Measurements from ENCODE around the gene IGF2BP3. TPM values are rescaled to one million over a fixed set of nuclear protein-coding genes. Genes with fewer than 3 reads are reported as not detected.

Gene IGF2BP3
- polyA plus RNA-seq, 1 donor (not counting 4 experiments of a cell fraction or from before 2014, with no cell fraction given) = 22.3 TPM

GRCh38 chr7:23267357-23267756 is 202.9 kb downstream of the IGF2BP3 start:
- no peak for DNase-seq (ENCODE audit: low read depth, low spot score)
- Histone ChIP-seq H3K4me1 (ENCODE audit: control insufficient read depth, extremely low read depth, insufficient read depth, low read length) (no peaks in the 10 kb centered on the region), H3K9ac (ENCODE audit: control insufficient read depth, extremely low read depth, insufficient read depth, low read length) (no peak overlapping the region), H3K4me2 (ENCODE audit: control insufficient read depth, extremely low read depth, insufficient read depth, low read depth, low read length) (no peak overlapping the region), H3K9me3 (ENCODE audit: control insufficient read depth, low read depth, low read length) (no peaks in the 10 kb centered on the region), H3K9me1 (ENCODE audit: control insufficient read depth, extremely low read depth, insufficient read depth, low read length) (no peaks in the 10 kb centered on the region), H3K79me2 (ENCODE audit: control insufficient read depth, insufficient read depth, low read length) (no peaks in the 10 kb centered on the region), H3K4me3 (ENCODE audit: control insufficient read depth in 2 of 3, extremely low read depth in 1 of 3, insufficient read depth in 2 of 3, low read depth in 1 of 3, low read length in 3 of 3) (no peak overlapping the region), H3K27me3 (ENCODE audit: control insufficient read depth, extremely low read depth, insufficient read depth, low read length) (no peaks in the 10 kb centered on the region), H4K20me1 (ENCODE audit: control insufficient read depth, extremely low read depth, insufficient read depth, low read length) (no peaks in the 10 kb centered on the region), H3K27ac (ENCODE audit: control insufficient read depth, insufficient read depth, low read length) (no peak overlapping the region), H3K36me3 (ENCODE audit: control insufficient read depth in 2 of 2, extremely low read depth in 1 of 2, insufficient read depth in 2 of 2, low read length in 2 of 2) (peaks cover 0 to 26% of the 10 kb centered on the region in 2 experiments), H2AFZ (ENCODE audit: control insufficient read depth, low read length) (no peak overlapping the region)
- FAIRE-seq = no peak
- TF ChIP-seq EZH2 (IDR thresholded peaks at IDR 0.05; ENCODE audit: low read length) (no peak), CTCF (optimal IDR thresholded peaks at IDR 0.05 in 1 of 3, IDR thresholded peaks at IDR 0.05 in 1 of 3, conservative IDR thresholded peaks at IDR 0.05 in 1 of 3; ENCODE audit: extremely low read depth in 1 of 3, insufficient read depth in 2 of 3, low read length in 3 of 3) (no peak)
- dilution Hi-C loops (cut with MboI; ENCODE audit: extremely low pct_ligation_motif_present, low sequenced_read_pairs) = no loop called here

GRCh38 chr7:23266918-23267317 is 203.4 kb downstream of the IGF2BP3 start:
- no peak overlapping the region for H3K27ac ChIP-seq (ENCODE audit: control insufficient read depth, insufficient read depth, low read length)
- H3K4me1 ChIP-seq (ENCODE audit: control insufficient read depth, extremely low read depth, insufficient read depth, low read length) = no peaks in the 10 kb centered on the region
- no peaks in the 10 kb centered on the region for H3K9me3 ChIP-seq (ENCODE audit: control insufficient read depth, low read depth, low read length)
- H3K27me3 ChIP-seq (ENCODE audit: control insufficient read depth, extremely low read depth, insufficient read depth, low read length) = no peaks in the 10 kb centered on the region
- peaks cover 0 to 26% of the 10 kb centered on the region in 2 experiments for H3K36me3 ChIP-seq (ENCODE audit: control insufficient read depth in 2 of 2, extremely low read depth in 1 of 2, insufficient read depth in 2 of 2, low read length in 2 of 2)
- TF ChIP-seq EZH2 (IDR thresholded peaks at IDR 0.05; ENCODE audit: low read length) (no peak), CTCF (optimal IDR thresholded peaks at IDR 0.05 in 1 of 3, IDR thresholded peaks at IDR 0.05 in 1 of 3, conservative IDR thresholded peaks at IDR 0.05 in 1 of 3; ENCODE audit: extremely low read depth in 1 of 3, insufficient read depth in 2 of 3, low read length in 3 of 3) (no peak)
- DNase-seq (ENCODE audit: low read depth, low spot score) (no peak), FAIRE-seq (no peak)
- H4K20me1 ChIP-seq (ENCODE audit: control insufficient read depth, extremely low read depth, insufficient read depth, low read length) = no peaks in the 10 kb centered on the region
- no peaks in the 10 kb centered on the region for H3K79me2 ChIP-seq (ENCODE audit: control insufficient read depth, insufficient read depth, low read length)
- no peaks in the 10 kb centered on the region for H3K9me1 ChIP-seq (ENCODE audit: control insufficient read depth, extremely low read depth, insufficient read depth, low read length)
- no peak overlapping the region for H3K4me2 ChIP-seq (ENCODE audit: control insufficient read depth, extremely low read depth, insufficient read depth, low read depth, low read length)
- H3K9ac ChIP-seq (ENCODE audit: control insufficient read depth, extremely low read depth, insufficient read depth, low read length) = no peak overlapping the region
- dilution Hi-C loops (cut with MboI; ENCODE audit: extremely low pct_ligation_motif_present, low sequenced_read_pairs) = no loop called here
- no peak overlapping the region for H3K4me3 ChIP-seq (ENCODE audit: control insufficient read depth in 2 of 3, extremely low read depth in 1 of 3, insufficient read depth in 2 of 3, low read depth in 1 of 3, low read length in 3 of 3)
- H2AFZ ChIP-seq (ENCODE audit: control insufficient read depth, low read length) = no peak overlapping the region

All from keratinocyte (primary cell).